Mesenteric fat pad (tissue), 1 donor: ENCODE measurements around the gene CALHM4. TPM values are rescaled to one million over a fixed set of nuclear protein-coding genes. Genes with fewer than 3 reads are reported as not detected.
"Not testable (repeated sequence)": the region's sequence is repeated elsewhere in the genome, so short reads cannot be mapped to it uniquely, and the experiment has no call there.

ENCODE experiments used
- DNase-seq: peaks from one replicate; pipeline ENCODE4 v3.0.0-alpha.2; 2020; ENCODE audit warnings: low spot score
- total RNA-seq: library from RNA; stranded (reverse); fragmentation: NEBNext Ultra II Directional; extraction: Animal tissue kit (Norgen Biotek cat#: 25700); gene quantifications from one replicate; pipeline ENCODE4 v1.2.1, GENCODE V29; 2021
- donor health status: DM: yes; HTN: yes; CAD: no.

Gene CALHM4
- total RNA-seq, 1 donor from 2014 or later = not detected

DNA sequence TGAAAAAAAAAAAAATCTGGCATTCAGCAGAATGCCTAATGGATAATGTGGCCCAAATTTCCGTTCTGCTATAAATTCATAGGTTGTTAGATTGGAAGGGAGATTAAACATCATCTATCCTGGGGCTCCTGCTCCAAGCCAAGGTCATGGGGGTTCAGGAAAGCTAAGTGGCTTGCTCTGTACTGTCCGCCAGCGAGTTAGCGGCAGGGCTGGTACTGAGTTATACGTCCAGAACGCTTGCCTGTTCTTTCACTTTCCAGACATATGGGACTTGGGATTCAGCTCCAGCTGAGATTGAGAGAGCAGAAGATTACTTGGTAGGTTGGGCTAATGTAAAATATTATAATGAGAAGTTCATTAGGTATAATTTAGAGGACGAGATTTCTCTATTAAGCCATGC, 18.6 kb downstream of the CALHM4 start:
- no peak for DNase-seq

DNA sequence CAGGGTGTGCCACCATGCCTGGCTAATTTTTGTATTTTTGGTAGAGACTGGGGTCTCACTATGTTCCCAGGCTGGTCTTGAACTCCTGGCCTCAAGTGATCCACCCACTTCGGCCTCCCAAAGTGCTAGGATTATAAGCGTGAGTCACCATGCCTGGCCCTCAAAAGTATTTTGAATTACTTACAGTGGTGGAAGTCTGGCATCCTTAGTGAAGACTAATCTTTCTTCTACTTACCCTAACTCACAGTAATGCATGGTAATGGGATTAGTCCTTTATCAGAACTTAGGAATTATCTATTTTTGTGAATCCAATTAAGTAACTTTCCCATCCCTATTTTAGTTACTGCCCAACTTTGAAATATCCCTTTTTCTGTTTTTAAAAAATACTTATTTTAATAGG, 21.7 kb downstream of the CALHM4 start:
- DNase-seq = no peak

DNA sequence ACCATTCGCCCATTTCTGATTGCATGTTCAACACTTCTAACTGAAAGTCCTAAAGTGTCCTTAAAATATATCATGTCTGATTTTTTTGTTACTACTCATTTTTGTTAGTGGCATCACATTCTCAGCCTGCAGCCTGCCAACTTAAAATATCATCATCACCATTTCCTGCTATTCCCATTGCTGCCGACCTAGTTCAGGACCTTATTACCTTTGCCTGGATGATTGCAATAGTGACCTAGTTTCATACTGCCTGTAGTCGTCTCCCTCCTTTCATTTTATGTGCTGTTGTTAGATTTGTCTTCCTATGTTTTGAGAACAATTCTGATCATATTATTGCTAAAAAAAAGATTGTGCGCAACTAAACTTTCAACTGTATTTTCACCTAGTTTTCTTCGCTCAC, 23.9 kb downstream of the CALHM4 start:
- DNase-seq = no peak

DNA sequence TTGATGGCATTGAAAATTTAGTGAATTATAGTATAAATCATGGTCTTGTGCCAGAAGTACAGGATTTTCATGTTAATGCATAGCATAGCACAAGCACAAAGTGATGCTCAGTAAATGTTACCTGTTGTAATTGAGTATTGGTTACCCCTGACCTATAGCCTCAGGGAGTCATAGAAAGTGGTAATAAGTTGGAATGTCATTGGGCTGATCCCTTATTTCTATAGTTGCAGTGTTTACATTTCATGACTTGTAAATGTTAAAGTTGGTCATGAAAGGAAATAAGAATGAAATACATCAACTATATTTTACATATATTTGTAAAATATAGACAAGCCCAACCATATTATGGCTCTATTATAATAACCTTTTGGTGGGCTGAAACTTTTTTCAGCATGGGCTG, 24.8 kb downstream of the CALHM4 start:
- DNase-seq = no peak

DNA sequence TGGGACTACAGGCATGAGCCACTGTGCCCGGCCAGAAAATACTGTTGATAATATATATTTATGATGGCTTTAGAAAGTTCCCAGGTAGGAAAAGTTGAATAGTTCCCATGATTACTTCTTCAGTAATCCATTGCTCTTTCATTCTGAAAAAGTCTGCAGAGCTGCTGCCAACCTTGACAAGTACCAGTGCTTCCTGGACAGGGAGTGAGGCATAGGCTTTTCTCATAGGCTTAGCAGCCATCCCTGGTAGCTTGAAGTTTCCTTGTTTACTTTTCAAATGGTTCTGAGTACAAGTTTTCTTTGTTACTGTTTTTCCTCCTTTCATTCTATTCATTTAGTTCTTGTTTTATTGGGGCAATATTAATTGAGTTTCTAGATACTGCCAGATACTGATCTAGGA, 25.6 kb downstream of the CALHM4 start:
- no peak for DNase-seq

DNA sequence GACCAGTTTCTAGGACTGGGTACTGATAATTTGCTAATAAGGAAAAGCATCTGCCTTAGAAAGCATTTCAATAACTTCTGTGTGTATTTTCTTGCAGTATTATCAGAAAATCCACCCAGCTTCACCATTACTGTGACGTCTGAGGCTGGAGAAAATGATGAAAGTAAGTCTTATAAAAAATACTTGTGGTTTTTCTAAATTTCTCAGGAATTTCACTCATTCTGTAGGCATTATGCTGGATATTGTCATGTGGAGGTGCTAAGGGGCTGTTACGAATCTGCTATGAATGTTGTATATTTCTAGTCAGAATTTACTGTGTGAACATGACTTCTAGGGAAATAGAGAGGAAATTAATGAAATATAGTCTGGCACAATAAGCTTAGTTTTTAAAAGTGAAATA, 26.6 kb downstream of the CALHM4 start:
- DNase-seq = no peak

DNA sequence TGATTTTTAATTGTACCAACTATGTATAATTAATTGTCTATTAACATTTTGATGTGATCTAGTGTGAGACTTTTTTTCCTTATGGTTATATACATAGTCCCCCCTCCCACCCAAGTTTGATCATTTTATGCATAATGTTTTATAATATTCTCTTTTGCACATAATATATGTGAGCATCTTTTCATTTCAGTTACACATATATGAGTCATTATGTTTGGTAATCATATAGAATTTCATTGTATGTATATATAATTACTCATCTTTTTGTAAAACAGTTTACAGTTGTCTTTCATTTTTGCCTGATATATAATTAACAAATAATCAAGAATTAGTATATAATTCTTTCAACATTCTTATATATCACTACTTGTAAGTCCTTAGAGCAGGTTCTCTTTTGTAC, 32.7 kb downstream of the CALHM4 start:
- no peak for DNase-seq

DNA sequence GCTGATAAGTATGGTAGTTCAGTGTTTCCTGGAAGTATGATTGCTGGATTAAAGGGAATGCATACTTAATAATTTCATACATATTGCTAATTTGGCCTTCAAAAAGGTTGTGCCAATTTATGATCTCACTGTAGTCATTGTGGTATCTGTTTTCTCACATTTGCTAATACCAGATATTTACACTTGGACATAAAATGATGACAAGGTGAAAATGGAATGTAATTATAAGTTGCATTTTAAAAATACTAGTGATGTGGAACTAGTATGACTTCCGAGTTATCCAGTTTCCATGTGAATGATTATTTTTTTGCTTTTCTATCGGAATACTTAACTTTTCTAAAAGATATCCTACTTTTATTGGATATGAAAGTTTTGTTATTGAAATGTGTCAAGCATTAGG, 33.2 kb downstream of the CALHM4 start:
- DNase-seq = no peak

DNA sequence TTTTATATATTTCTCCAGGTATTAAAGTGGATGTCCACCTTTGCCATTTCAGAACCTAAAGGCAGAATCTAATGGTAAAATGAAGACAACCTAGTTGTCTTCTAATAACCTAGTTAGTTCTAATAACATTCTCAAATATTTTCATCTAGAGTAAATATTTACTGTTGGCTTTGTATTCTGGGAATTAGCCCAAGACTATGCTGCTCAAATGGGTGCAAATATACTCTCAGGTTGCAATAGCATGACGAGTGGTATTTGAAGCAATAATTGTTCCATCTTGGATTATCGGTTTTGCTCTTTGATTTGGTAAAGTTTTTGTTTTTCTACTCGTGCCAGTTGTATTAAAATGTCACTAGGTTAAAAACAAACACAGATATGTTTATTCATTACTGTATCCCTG, 41.7 kb downstream of the CALHM4 start:
- no peak for DNase-seq

DNA sequence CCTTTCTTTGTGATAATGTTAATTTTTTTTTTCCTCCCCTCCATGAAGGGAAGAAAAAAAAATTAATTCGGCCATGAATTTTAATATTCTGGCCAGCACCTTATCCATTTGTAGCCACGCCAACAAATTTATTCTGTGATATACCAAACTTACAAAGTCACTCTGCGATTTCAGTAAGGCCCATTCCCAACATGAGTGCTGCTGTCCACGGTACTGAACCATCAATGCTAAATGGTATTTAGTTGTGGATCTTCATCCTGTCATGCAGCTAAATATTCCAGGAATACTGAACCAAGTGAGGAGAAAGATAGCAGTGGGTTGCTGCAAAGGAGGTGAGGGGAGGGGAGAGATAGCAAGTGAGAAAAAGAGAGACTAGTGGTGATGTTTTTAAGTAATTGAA, 43.3 kb downstream of the CALHM4 start:
- DNase-seq = no peak

DNA sequence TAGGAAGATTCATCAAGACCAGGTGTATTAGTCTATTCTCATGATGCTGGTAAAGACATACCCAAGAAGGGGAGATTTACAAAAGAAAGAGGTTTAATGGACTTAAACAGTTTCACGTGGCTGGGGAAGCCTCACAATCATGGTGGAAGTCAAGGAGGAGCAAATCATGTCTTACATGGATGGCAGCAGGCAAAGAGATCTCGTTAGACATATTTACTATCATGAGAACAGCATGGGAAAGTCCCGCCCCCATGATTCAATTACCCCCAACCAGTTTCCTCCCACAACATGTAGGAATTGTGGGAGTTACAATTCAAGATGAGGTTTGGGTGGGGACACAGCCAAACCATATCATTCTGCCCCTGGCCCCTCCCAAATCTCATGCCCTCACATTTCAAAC, 50.4 kb downstream of the CALHM4 start:
- not testable (repeated sequence) for DNase-seq

DNA sequence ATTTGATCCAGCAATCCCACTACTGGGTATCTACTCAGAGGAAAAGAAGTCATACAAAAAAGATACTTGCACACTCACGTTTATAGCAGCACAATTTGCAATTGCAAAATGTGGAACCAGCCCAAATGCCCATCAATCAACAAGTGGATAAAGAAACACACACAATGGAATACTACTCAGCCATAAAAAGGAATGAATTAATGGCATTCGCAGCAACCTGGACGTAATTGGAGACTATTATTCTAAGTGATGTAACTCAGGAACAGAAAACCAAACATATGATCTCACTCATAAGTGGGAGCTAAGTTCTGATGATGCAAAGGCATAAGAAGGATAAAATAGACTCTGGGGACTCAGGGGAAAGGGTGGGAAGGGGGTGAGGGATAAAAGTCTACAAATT, 51.3 kb downstream of the CALHM4 start:
- not testable (repeated sequence) for DNase-seq

DNA sequence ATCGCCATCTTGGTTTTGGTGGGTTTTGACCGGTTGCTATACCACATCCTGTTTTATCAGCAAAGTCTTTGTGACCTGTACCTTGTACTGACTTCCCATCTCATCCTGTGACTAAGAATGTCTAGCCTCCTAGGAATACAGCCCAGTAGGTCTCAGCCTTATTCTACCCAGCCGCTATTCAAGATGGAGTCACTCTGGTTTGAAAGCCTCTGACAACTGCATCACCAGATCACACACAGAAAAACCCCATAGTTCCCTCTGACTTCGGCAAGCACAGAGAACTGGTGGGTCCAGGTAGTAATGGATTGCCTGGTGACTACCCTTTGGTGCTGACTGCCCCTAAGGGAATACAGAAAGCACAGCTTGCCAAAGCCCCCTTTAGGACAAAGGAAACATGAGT, 52.4 kb downstream of the CALHM4 start:
- no peak for DNase-seq

Other genes with a start within 250 kb of the CALHM4 start
- gene DSE, start 182.8 kb upstream of the CALHM4 start, total RNA-seq = 116 TPM
- gene CALHM6, start 92.4 kb upstream of the CALHM4 start, total RNA-seq = 0.77 TPM
- gene CALHM5, start 42.1 kb upstream of the CALHM4 start, total RNA-seq = 2.8 TPM
- not detected for gene TRAPPC3L, start 8.1 kb upstream of the CALHM4 start, total RNA-seq
- 49.7 TPM for gene RWDD1, start 17.8 kb downstream of the CALHM4 start, total RNA-seq
- 0.58 TPM for gene RSPH4A, start 62.7 kb downstream of the CALHM4 start, total RNA-seq
- 9.2 TPM for gene ZUP1, start 115.0 kb downstream of the CALHM4 start, total RNA-seq
- 13.5 TPM for gene KPNA5, start 127.5 kb downstream of the CALHM4 start, total RNA-seq
- gene FAM162B, start 212.0 kb downstream of the CALHM4 start, total RNA-seq = 5.1 TPM